NCI-H1417 (cell line): Measurements from ENCODE around the gene PLEKHA6.
A peak's percentile ranks its signal among the peaks of the same experiment; 100 is the strongest.

ENCODE experiments used
- DNase-seq, 3 experiments: peaks; one replicate each; lab custom pipeline; 2025; lab: John Stamatoyannopoulos, UW

The PLEKHA6 gene

GRCh38 chr1:204286831-204287421 is 72.8 kb downstream of the PLEKHA6 start:
- no peak for DNase-seq

- DNase-seq, result peak in 1 of 3 experiments; percentile 26
Measured at GRCh38 chr1:204286315-204286714, 73.4 kb downstream of the PLEKHA6 start.

- peak in 2 of 3 experiments; percentile 31 to 56 for DNase-seq
Measured at GRCh38 chr1:204285436-204286305, 74.1 kb downstream of the PLEKHA6 start.

GRCh38 chr1:204284929-204285328 is 74.8 kb downstream of the PLEKHA6 start:
- DNase-seq, result no peak

- DNase-seq, result no peak
Measured at GRCh38 chr1:204283711-204284651, 75.7 kb downstream of the PLEKHA6 start.

- no peak for DNase-seq
Measured at GRCh38 chr1:204282761-204283221, 76.9 kb downstream of the PLEKHA6 start.

GRCh38 chr1:204280099-204280961 is 79.4 kb downstream of the PLEKHA6 start:
- DNase-seq, result no peak

GRCh38 chr1:204278958-204279357 is 80.8 kb downstream of the PLEKHA6 start:
- no peak for DNase-seq

- DNase-seq, result no peak
Measured at GRCh38 chr1:204278251-204278650, 81.5 kb downstream of the PLEKHA6 start.

- no peak for DNase-seq
Measured at GRCh38 chr1:204277563-204278219, 82.0 kb downstream of the PLEKHA6 start.

- no peak for DNase-seq
Measured at GRCh38 chr1:204275695-204276370, 83.9 kb downstream of the PLEKHA6 start.

GRCh38 chr1:204274446-204274845 is 85.3 kb downstream of the PLEKHA6 start:
- no peak for DNase-seq

- no peak for DNase-seq
Measured at GRCh38 chr1:204272505-204272904, 87.2 kb downstream of the PLEKHA6 start.

- DNase-seq, result no peak
Measured at GRCh38 chr1:204271970-204272369, 87.8 kb downstream of the PLEKHA6 start.

GRCh38 chr1:204268101-204268500 is 91.6 kb downstream of the PLEKHA6 start:
- peak; percentile 27 to 91 (median 40) for DNase-seq

- no peak for DNase-seq
Measured at GRCh38 chr1:204267191-204267601, 92.5 kb downstream of the PLEKHA6 start.

- peak in 2 of 3 experiments; percentile 5 to 26 for DNase-seq
Measured at GRCh38 chr1:204266504-204267034, 93.2 kb downstream of the PLEKHA6 start.

GRCh38 chr1:204265665-204266064 is 94.1 kb downstream of the PLEKHA6 start:
- no peak for DNase-seq

GRCh38 chr1:204264805-204265204 is 94.9 kb downstream of the PLEKHA6 start:
- no peak for DNase-seq
